Measurements from ENCODE around the gene LRRC10B.

The LRRC10B gene

GRCh38 chr11:61536676-61537270 is 28.2 kb downstream of the LRRC10B start:
- TF ChIP-seq, protein P1, sequence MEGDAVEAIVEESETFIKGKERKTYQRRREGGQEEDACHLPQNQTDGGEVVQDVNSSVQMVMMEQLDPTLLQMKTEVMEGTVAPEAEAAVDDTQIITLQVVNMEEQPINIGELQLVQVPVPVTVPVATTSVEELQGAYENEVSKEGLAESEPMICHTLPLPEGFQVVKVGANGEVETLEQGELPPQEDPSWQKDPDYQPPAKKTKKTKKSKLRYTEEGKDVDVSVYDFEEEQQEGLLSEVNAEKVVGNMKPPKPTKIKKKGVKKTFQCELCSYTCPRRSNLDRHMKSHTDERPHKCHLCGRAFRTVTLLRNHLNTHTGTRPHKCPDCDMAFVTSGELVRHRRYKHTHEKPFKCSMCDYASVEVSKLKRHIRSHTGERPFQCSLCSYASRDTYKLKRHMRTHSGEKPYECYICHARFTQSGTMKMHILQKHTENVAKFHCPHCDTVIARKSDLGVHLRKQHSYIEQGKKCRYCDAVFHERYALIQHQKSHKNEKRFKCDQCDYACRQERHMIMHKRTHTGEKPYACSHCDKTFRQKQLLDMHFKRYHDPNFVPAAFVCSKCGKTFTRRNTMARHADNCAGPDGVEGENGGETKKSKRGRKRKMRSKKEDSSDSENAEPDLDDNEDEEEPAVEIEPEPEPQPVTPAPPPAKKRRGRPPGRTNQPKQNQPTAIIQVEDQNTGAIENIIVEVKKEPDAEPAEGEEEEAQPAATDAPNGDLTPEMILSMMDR (IDR thresholded peaks at IDR 0.05; ENCODE audit: insufficient read depth, missing control alignments): no peak
- FAIRE-seq (no peak), DNase-seq (ENCODE audit: insufficient read length, low spot score) (no peak)

DNA sequence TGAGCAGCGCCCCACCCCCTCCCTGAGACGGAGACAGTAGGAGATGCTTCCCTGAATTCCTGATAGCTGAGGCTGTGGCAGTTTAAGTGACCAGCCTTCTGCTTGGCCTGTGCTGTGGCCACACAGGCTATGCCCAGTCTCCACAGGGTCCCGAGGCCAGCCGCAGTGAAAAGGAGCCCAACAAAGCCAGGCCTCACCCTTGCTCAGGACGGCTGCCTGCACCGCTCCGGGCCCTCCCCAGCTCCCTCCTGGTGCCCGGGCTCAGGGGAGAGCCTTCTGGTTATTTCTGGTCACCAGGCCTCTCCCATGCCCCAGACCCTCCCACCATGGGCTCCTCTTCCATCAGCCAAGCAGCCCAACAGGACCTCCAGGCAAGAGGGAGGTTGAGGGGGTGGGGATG is 28.8 kb downstream of the LRRC10B start:
- FAIRE-seq (no peak), DNase-seq (ENCODE audit: insufficient read length, low spot score) (no peak)
- TF ChIP-seq, protein P1 (IDR thresholded peaks at IDR 0.05; ENCODE audit: insufficient read depth, missing control alignments): no peak

GRCh38 chr11:61538636-61538961 is 30.1 kb downstream of the LRRC10B start:
- no peak for DNase-seq (ENCODE audit: insufficient read length, low spot score)
- TF ChIP-seq, protein P1 (IDR thresholded peaks at IDR 0.05; ENCODE audit: insufficient read depth, missing control alignments): no peak
- no peak for FAIRE-seq

GRCh38 chr11:61539006-61539405 is 30.5 kb downstream of the LRRC10B start:
- FAIRE-seq: no peak
- TF ChIP-seq, protein P1 (IDR thresholded peaks at IDR 0.05; ENCODE audit: insufficient read depth, missing control alignments): no peak
- DNase-seq (ENCODE audit: insufficient read length, low spot score): no peak

DNA sequence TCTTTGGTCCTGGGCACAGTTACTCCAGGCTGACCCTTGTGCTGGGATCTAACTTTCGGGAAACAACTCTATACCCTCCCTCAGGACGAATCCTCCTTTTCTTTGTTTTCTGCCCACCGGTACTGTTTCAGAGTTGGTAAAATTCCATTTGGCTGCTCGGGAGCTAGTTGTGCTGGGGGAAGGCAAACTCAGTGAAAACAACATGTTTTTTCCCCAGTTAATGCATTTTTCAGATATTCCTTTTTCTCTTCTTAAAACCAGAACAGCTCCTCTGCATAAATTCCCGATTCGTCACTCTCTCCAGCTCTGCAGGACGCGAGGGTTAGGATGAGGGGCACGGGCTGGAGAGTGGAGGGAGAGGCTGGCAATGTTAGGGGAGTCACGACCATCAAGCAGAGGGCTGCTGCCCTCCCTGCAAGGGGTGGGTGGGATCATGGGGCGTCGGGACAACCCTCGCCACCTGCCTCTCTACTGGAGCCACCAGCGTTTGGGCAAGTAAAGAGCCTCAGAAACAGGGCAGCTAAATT is 31.3 kb downstream of the LRRC10B start:
- TF ChIP-seq, protein P1 (IDR thresholded peaks at IDR 0.05; ENCODE audit: insufficient read depth, missing control alignments): no peak
- FAIRE-seq (no peak), DNase-seq (ENCODE audit: insufficient read length, low spot score) (no peak)

DNA sequence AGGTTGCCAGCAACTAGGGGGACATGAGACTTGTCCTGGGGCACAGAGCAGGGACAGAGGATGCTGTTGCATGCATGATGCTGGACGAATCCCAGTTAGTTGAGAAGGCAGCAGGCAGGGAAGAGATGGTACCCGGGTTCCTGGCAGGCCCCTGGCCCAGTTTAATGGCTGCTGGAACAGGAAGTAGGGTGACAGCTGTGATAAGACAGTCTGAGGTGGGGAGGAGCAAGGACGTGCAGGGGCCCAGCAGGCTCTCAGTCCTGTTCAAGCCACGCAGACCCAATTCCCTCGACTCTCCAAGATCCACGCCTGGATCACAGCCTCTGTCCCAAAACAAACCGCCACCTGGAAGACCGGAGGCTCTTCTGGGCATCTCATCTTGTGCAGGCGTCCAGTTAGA is 32.0 kb downstream of the LRRC10B start:
- no peak for DNase-seq (ENCODE audit: insufficient read length, low spot score)
- TF ChIP-seq, protein P1 (IDR thresholded peaks at IDR 0.05; ENCODE audit: insufficient read depth, missing control alignments): no peak
- FAIRE-seq: no peak

GRCh38 chr11:61541598-61541997 is 33.0 kb downstream of the LRRC10B start:
- FAIRE-seq (no peak), DNase-seq (ENCODE audit: insufficient read length, low spot score) (no peak)
- TF ChIP-seq, protein P1 (IDR thresholded peaks at IDR 0.05; ENCODE audit: insufficient read depth, missing control alignments): no peak
